ENCODE data around the gene HOXA2.

DNA sequence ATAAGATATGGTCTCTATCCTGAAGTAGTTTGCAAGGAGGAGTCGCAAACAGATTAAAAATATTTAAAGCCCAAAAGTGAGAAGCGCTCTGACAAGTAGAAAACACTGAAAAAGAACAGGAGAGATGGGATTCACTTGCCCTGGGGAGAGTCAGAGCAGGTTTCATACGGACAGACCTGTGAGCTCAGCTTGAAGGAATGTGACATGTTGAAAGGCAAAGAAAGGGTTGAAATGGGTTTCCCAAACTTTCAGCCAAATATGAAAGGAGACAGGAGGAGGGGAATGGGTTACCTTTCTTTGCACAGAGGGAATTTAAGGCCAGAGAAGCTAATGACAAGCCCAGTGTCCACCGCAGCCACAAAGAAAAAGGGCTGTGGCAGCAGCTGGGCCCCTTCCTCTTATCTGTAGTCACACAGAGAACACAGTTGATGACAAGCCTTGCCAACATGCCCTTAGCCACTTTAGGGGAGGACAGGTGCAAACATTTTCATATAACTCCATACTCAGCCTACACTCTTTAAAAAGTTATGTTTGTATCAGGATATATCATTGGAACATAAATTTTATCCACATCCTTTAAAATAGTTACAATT, 21.5 kb downstream of the HOXA2 start:
- TF ChIP-seq, protein P1, sequence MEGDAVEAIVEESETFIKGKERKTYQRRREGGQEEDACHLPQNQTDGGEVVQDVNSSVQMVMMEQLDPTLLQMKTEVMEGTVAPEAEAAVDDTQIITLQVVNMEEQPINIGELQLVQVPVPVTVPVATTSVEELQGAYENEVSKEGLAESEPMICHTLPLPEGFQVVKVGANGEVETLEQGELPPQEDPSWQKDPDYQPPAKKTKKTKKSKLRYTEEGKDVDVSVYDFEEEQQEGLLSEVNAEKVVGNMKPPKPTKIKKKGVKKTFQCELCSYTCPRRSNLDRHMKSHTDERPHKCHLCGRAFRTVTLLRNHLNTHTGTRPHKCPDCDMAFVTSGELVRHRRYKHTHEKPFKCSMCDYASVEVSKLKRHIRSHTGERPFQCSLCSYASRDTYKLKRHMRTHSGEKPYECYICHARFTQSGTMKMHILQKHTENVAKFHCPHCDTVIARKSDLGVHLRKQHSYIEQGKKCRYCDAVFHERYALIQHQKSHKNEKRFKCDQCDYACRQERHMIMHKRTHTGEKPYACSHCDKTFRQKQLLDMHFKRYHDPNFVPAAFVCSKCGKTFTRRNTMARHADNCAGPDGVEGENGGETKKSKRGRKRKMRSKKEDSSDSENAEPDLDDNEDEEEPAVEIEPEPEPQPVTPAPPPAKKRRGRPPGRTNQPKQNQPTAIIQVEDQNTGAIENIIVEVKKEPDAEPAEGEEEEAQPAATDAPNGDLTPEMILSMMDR (IDR thresholded peaks at IDR 0.05 in 4 of 5, conservative IDR thresholded peaks at IDR 0.05 in 1 of 5): no peak
- TF ChIP-seq POLR2A (IDR thresholded peaks at IDR 0.05): no peak

All from gastrocnemius medialis (tissue), 4 donors.